ENCODE data around the gene C3orf62.

DNA sequence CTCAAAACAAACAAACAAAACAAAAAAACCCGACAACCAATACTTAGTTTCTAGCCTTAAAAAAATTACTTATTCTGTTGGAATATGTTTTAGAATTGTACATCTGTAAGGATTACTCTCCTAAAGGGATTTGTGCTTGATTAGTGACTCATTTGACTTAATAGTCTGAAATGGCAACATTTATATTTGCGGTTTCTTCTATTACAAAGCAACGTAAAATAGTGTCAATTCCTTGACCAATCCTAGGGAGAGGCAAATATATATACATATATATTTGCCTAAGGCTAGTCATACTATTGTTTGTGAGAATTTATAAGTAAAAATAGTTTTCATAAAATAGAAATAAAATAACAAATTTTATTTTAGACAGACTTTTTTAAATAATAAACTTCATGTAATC is 39.7 kb downstream of the C3orf62 start:
- TF ChIP-seq CTCF (IDR thresholded peaks at IDR 0.05) = no peak
- no peak for TF ChIP-seq POLR2A (IDR thresholded peaks at IDR 0.05)

All from ovary (tissue), 3 donors.